GM21576 (cell line): Measurements from ENCODE around the gene TENM4.

Experiments used
- ATAC-seq: cut with Tn5 transposase; IDR thresholded peaks from one replicate; pipeline ENCODE4 v1.9.1; 2021; ENCODE audit warnings: mild to moderate bottlenecking, moderate library complexity; ENCODE audit not compliant: unreplicated experiment

The TENM4 gene

GRCh38 chr11:79449040-79449439 lies 8.2 kb upstream of the TENM4 start:
- no peak for ATAC-seq

- no peak for ATAC-seq
Observed at GRCh38 chr11:79447038-79447786, 6.4 kb upstream of the TENM4 start.

DNA sequence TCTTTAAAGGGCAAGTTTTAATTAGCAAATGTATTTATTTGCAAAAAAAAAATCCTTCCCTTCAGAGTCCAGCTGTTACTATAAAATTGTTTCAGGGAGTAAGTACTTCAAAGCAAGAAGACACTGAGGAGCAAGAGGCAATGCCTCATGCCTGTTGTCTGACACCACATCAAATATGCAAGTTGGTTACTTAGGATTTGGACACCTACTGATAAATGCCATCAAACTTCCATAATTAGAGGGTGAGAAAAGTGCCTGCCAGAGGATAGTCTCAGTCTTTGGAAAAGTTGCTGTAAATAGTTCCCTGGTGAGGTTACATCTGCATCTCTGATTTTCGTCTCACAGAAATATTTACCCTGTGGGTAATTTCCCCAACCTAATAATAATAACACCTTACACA lies 4.1 kb upstream of the TENM4 start:
- ATAC-seq: no peak

GRCh38 chr11:79441461-79441875 lies 638 bp upstream of the TENM4 start:
- ATAC-seq: no peak

DNA sequence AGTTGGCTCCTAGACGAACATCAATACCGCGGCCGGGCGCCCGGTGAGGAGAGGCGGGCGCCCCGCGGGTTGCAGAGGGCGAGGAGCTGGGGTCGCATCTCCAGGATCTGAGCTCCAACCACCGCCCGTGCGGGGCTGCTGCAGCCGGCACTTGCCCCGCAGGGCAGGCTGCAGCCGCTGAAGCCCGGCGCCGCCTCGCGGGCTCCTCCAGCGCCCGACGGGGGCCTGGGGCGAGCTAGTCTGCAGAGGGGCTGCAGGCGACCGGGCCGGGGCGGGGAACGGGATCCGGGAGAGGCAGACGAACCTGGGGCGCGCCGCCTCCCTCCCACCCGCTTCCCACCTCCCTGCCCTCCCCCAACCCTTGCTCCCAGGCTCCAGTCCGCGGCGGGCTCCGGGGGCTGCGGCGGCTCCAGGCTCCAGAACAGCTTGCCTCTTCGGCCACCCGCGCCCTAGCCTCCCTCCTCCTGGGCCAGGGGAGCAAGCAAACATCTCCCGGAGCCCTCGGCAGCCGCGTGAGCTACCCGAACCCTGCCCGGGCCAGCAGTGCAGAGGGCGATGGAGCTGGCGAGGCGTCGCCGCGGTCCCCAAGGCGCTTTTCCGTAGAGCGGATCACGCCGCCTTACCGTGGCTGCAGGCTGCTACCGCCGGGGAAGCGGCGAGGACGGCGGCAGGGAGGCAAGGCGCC lies 802 bp downstream of the TENM4 start:
- ATAC-seq: peak; percentile 10

GRCh38 chr11:79439410-79439885 lies 1.4 kb downstream of the TENM4 start:
- no peak for ATAC-seq

- no peak for ATAC-seq
Observed at GRCh38 chr11:79438631-79439409, 2.0 kb downstream of the TENM4 start.

- ATAC-seq: no peak
Observed at GRCh38 chr11:79437981-79438630, 2.7 kb downstream of the TENM4 start.

GRCh38 chr11:79437278-79437980 lies 3.4 kb downstream of the TENM4 start:
- no peak for ATAC-seq

GRCh38 chr11:79436919-79437277 lies 3.9 kb downstream of the TENM4 start:
- no peak for ATAC-seq

DNA sequence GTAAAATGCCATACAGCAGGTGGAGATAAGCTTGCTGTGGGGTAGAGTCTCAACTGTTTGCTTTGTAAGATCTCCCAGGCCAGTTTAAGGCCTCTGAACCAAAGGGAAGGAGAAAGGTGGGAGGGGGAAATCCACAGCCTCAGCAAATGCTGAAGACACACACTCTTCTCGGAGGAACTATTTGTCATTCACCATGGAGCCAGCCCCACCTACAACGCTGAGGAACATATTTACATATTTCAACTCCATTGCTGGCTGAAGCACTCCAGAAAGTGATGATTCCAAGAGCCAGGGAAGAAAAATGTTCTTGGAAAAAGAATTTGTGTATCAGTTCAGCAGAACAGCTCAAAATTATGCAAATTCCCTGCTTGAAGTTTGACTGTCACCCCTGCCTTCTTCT lies 6.5 kb downstream of the TENM4 start:
- ATAC-seq: no peak

GRCh38 chr11:79432138-79432537 lies 8.7 kb downstream of the TENM4 start:
- ATAC-seq: no peak

DNA sequence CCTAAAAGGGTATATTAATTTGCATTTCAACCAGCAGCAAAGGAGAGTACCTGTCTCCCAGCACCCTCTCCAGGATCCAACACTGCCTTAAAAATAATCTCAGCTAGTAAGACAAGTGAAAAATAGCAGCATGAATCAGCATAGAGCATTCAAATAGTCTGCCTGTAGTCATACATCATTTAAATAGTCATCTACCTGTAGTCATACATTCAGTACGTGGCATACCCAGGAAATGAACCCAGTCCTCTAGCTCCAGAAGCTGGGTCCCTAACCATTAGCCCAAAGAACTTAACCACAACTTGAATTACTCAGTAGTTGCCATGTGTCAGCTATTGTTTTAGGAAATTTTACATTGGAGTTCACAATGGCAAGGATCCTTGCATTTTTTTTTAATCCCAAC lies 9.3 kb downstream of the TENM4 start:
- ATAC-seq: no peak

DNA sequence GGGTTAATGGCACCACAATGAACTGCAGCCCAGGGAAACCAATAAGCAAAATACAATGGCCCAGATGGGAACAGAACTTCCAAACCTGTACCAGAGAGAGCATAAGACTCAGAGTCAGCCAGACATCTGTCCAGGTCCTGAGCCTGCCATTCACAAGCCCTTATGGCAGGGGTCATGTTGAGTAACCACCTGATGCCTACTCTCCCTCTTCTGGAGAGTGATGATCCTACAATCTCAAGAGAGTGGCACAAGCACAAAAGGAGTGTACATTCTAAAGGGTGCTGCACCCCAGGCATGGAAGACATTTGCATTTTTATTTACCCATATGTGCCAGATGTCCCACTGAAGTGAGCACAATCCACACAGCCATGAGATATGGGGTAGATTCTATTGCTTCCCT lies 10.6 kb downstream of the TENM4 start:
- ATAC-seq: no peak

GRCh38 chr11:79428406-79428805 lies 12.4 kb downstream of the TENM4 start:
- no peak for ATAC-seq

DNA sequence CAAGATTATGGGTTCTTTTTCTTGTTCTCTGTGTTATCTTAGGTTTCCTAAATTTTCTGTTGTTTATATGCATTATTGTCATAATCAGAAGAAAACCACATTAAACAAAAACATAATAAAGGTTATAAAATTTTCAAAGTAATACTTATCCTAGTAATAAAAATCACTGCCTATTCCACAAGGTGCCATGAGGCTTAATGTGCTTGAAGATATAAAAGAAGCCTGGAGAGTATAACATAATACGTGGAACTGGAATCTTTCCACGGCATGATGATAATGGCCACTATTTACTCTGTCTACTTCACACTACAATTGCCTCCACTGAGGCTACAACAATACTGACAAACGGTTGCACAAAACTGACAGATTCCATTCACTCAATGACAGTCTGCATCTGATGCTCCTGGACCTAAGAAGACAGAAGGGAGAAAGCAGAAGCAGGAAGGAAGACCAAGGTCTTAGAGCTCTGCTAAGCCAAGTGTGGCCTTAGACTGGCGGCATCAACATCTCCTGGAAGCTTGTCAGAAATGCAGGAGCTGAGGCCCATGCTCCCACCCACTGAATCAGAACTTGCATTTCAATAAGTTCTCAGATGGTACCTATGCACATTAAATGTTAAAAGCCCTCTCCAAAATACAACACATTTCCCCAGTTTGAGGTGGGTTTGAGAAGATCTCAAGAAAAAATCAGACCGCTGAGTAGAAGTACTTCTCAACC lies 13.1 kb downstream of the TENM4 start:
- no peak for ATAC-seq

DNA sequence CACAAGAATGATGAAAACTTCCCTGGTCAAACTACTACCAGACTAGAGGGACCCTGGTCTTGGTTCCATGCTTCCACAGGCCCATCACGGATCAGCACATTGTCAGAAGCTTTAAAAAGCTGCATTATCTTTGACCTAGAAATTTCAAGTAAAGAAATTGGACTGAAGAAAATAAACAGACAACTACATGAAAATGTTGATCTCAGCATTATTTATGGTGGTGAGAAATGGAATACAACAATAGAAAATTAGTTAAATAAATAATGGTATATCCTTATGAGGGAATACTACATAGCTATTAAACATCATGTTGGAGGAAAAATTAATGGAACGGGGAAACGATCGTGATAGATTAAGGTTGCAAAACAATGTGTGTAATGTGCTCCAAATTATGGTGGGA lies 13.7 kb downstream of the TENM4 start:
- ATAC-seq: no peak

GRCh38 chr11:79425463-79425862 lies 15.4 kb downstream of the TENM4 start:
- ATAC-seq: no peak

- no peak for ATAC-seq
Observed at GRCh38 chr11:79423736-79424135, 17.1 kb downstream of the TENM4 start.

DNA sequence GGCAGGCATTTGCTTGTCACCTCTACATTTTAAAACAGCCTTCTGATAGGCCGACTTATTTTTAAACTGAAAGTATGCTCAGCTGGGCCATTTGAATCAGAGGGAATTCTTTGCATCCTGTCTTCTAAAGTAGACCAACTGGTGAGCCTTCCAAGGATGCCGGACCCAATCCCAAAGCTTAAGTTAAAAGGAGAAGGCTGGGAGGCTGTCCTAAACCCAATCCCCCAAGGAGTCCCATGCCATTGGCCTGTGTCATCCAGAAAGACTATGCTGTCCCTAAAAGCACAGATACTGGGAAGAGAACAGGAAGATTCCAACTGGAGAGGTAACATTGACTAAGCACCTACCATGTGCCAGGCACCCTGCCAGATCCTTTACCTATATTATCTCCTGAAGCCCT lies 18.0 kb downstream of the TENM4 start:
- no peak for ATAC-seq
